HK-2 (cell line): ENCODE measurements around the gene ERVFRD-1.
"Not testable (repeated sequence)": the region's sequence is repeated elsewhere in the genome, so short reads cannot be mapped to it uniquely, and the experiment has no call there.

ENCODE experiments used
- DNase-seq: peaks from one replicate; pipeline ENCODE4 v3.0.0-alpha.2; 2018; ENCODE audit not compliant: unreplicated experiment

ERVFRD-1 gene

DNA sequence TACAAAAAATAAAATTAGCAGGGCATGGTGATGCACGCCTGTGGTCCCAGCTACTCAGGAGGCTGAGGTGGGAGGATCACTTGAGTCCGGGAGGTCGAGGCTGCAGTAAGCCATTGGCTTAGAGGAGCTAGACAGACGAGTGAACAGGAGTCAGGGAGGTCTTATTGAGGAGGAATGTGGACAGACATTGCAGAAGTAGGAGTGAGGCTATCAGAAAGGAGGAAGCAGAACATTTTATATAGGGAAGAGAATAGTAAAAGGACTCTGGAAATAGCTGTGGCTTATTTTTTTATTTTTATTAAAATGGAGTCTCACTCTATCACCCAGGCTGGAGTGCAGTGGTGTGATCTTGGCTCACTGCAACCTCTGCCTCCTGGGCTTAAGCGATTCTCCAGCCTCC lies 20.4 kb downstream of the ERVFRD-1 start:
- DNase-seq: not testable (repeated sequence)

DNA sequence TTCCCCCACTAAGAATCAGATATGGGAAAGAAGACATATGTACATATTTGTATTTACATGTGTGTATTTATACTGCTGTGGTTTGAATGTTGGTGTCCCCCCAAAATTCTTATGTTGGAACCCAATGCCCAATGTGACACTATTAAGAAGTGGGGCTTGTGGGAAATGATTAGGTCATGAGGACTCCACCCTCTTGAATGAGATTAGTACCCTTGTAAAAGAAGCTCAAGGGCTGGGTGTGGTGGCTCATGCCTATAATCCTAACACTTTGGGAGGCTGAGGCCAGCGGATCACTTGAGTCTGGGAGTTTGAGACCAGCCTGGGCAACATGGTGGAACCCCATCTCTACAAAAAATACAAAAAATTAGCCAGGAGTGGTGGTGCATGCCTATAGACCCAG lies 21.8 kb downstream of the ERVFRD-1 start:
- DNase-seq: no peak

DNA sequence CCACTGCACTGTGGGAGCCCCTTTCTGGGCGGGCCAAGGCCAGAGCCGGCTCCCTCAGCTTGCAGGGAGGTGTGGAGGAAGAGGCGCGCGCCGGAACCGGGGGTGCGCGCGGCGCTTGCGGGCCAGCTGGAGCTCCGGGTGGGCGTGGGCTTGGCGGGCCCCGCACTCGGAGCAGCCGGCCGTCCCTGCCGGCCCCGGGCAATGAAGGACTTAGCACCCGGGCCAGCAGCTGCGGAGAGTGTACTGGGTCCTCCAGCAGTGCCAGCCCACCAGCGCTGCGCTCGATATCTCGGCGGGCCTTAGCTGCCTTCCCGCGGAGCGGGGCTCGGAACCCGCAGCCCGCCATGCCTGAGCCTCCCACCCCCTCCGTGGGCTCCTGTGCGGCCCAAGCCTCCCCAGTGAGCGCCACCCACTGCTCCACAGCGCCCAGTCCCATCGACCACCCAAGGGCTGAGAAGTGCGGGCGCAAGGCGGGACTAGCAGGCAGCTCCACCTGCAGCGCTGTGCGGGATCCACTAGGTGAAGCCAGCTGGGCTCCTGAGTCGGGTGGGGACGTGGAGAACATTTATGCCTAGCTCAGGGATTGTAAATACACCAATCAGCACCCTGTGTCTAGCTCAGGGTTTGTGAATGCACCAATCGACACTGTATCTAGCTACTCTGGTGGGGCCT lies 24.2 kb downstream of the ERVFRD-1 start:
- DNase-seq: not testable (repeated sequence)

DNA sequence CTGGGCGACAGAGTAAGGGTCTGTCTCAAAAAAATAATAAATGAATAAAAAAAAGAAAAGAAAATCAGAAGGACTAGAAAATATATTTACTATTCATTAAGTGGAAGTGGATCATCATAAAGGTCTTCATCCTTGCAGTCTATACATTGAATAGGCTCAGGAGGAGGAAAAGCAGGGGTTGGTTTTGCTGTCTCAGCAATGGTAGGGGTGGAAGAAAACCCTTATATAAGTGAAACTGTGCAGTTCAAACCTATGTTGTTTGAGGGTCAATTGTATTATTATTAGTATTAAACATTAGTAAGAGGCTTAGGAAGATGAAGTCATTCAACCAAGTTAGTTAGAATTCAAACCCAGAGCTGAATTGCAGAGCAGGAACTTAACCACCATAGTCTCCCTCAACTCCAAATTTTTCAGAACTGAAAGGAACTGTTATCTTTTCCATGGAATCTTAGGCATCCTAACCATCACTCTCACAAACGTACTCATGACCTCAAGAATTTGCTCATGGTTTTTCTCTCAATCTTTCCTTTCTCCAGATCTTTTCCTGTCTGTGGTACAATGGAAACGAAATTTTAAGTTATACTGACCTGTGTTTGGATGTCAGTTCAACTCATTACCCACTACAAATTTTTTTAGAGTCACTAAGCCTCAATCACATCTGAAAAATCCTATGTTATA lies 25.6 kb downstream of the ERVFRD-1 start:
- no peak for DNase-seq

DNA sequence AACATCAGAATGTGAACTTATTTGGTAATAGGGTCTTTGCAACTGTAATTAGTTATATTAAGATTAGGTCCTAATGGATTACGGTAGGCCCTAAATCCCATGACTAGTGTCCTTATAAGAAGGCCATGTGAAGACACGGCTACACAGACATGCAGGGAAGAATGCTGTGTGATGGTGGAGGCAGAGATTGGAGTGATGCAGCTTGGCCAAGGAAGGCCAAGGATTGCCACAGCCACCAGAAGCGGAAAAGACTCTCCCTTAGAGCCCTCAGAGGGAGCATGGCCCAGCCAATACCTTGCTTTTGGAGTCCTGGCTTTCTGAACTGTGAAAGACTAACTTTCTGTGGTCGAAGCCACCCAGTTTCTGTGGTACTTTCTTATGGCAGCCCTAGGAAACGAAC lies 27.6 kb downstream of the ERVFRD-1 start:
- DNase-seq: no peak

DNA sequence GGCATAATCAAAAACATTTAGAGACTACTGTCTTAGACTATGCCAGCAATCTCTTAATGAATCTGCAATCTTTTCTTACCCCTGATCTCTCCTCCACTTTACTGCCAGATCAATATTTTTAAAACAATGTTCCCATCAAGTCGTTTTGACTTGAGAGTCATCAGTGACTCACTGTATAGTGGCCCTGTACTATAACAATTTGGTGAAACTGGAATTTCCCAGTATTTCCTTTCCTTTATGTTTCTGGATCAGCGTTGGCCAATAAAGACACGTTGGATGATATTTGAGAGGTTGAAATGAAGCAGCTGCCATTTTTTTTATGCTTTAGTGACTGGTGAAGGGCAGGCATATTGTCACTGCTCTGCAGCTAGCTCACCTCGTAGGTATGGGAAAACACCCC lies 28.0 kb downstream of the ERVFRD-1 start:
- no peak for DNase-seq

DNA sequence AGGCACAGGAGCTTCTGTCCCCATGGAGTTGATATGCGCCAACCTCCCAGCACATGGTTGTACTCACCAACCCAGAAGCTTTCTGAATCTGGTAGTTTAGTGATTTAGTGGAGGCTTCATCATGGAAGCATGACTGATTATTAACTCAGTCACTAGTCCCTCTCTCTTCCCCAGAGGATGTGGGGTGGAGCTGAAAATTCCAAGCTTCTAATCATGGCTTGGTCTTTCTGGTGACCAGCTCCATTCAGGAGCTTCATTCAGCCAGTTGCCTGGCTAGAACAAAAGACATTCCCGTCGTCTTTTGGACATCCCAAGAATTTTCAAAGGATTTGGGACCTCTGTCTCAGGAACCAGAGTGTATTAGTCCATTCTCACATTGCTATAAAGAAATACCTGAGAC lies 31.2 kb downstream of the ERVFRD-1 start:
- no peak for DNase-seq

DNA sequence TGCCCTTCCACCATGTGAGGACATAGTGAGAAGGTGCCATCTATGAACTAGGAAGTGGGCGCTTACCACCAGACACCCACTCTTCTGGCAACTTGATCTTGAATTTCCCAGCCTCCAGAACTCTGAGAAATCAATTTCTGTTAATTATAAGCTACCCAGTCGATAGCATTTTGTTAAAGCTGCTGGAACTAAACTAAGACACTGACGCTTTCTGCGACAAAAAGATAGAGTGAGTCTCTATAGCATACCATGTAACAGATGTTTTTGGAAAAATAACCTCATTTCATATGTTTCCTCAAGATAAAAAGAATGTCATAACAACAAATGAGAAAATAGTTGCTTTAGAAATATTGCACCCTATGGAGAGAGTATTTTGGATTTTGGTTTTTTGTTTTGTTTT lies 33.3 kb downstream of the ERVFRD-1 start:
- DNase-seq: no peak

DNA sequence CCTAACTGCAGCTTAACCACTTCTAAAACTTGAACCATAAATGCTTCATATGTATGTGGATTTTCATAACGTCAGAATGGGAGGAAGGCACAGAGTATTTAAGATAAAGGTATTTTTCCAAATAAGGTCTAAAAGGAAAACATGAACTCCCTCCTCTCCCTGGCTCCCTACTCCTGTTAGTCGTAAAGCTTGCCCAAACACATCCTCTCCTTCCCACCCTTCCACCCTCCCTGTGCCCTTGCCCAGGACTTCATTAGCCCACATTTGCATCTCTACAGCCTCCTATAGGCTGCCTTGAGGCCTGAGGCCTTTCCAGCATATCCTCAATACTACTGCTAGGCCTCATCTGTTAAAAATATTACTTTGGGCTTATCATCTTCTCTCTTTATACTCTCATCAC lies 35.0 kb downstream of the ERVFRD-1 start:
- DNase-seq: no peak

DNA sequence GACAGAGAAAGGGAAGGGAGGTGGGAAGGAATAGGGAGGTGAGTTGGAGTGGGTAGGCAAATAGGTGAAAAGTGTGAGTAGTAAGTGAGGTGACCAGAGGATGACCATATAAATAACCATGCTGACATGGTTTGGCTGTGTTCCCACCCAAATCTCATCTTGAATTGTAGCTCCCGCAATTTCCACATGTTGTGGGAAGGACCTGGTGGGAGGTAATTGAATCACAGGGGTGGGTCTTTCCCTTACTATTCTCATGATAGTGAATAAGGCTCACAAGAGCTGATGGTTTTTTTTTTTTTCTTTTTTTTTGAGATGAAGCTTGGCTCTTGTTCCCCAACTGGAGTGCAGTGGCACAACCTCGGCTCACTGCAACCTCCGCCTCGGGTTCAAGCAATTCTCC lies 39.4 kb downstream of the ERVFRD-1 start:
- DNase-seq: no peak

DNA sequence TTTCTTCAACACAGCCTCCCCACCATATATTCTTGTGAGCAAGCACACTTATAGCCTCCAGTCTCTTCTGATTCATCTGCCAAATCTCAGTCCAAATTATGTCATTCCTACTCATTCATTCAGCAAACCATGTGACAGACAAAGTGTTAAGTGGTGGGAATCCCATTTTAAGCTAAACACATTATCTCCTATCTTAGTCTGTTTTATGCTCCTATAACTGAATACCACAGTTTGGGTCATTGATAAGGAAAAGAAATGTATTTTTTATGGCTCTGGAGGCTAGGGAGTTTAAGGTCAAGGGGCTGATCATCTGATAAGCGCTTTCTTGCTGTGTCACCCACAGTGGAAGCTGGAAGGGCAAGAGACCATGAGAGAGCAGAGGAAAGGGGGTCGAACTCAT lies 41.8 kb downstream of the ERVFRD-1 start:
- DNase-seq: no peak

DNA sequence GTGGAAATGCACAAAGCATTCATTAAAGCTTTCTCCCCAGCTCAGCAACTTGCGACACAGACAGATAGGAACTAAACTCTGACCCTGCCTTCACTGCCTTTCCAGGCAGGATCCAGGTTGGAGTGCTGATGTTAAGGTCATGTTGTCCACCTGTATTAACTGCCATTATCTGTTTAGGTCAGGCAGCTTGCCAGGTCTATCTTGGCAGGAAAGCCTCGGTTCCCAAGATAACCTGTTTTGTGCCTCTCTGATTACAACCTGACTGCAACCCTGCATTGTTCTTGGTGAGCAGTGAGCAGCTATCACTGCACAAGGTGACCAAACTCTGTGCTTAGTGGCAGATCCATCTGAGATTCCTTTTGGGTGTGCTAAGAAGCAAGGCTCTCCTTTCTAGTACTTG lies 44.2 kb downstream of the ERVFRD-1 start:
- DNase-seq: no peak

DNA sequence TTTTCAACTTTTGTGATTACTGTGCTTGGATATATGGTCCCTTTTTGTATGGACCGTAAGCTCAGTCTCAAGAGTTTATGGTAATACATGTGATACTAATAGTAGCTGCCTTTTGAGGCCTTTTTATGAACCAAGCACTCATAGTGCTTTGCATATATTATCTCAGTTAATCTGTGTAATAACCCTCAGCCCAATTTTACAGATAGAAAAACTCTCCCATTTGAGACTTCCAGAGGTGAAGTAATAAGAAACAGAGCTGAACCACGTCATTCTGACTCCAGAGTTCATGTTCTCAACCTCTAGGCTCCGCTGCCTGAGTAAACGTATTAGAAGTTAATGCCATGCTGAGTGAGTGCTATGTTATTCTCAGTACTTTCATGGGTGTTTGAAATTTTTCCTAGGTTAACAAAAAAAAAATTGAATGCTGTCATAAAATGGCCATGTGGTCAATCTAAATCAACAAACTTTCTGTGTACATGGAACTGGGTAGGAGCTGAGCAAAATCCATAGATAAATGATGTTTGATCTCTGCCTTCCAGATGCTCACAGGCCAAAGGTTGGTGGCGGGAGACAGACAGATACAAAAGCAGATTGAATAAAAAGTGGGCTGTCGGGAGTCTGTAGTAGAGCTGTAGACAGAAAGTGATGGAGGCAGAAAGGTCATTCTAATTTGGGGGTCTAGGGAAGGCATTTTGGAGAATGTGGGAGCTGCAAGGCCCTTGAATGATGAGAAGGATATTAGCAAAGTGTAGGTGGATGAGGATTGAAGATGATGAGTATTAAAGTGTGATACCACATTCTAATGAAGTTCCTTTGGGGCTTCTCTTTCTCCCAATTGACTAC lies 44.8 kb downstream of the ERVFRD-1 start:
- no peak for DNase-seq

DNA sequence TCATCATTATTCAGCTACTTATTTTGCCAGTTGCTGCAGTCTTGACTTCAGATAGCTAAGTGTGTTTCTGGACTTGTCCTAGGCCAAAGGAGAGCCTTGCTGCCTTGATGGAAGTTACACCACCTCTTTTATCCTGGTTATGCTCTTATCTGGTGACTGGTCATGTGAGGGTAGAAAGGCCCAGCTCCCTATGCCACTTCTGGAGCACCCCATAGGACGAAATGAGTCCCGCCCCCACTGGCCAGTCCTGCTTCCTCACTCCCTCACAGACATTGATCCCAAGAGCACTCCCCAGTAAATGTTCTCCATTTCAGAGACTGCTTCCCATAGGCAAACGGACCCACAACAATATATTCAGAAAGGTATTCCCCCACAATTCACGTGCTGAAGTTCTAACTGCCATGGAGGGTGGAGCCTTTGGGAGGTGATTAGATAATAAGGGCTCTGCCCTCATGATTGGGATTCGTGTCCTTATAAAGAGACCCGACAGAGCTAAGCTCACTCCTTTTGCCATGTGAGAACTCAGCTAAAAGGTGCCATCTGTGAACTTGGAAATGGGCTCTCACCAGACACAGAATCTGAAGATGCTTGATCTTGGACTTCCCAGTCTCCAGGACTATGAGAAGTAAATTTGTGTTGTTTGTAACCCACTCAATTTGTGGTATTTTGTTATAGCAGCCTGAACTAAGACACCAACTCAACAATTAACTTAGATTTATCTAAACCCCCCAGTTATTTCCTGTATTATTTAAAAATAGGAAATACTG lies 45.9 kb downstream of the ERVFRD-1 start:
- no peak for DNase-seq

DNA sequence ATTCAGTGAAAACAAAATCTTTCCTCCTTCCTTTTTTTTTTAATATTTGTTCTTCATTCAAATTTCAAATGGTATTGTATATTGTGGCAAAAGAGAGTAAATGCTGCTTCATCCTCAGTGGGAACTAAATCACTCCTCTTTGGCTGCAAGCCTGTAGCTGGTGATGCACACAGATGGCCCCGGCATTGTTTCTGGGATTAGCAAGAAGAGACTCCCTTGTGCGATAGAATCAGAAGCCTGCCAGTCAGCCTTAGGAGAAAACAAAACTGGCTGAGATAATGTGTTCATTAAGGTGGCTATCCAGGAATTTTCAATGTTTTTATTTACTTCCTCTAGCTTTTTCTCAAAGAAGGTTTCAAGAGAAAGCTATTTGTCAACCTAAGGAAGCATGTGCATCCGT lies 46.7 kb downstream of the ERVFRD-1 start:
- DNase-seq: no peak

DNA sequence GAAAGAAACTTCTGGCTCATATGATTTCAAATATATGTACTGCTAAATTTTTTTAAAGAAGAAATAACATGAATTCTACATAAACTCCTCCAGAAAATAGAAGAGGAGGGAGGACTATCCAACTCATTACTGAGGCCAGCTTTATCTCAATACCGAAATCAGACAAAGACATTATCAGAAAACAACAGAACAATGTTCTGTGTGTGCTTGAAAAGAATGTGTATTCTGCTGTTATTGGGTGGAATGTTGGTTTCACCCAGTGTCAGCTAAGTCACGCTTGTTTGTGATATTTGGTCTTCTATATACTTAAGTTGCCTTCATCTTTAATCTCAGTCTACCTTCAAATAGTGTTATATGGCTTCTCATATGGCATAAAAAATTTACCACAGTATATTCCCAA lies 48.8 kb downstream of the ERVFRD-1 start:
- DNase-seq: no peak

DNA sequence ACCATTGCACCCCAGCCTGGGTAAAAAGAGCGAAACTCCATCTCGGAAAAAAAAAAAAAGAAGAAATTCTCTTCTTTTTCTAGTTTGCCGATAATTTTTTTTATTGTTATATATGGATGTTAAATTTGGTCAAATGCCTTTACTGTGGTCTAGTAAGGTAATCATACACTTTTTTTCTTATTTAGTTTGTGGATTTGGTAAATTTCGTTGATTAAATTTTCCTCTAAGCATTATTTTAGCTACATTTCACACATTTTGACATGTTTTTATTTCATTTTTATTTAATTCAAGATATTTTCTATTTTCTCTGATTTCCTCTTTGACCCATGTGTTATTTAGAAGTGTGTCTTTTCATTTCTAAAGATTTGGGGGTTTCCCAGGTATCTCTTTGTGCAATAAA lies 49.4 kb downstream of the ERVFRD-1 start:
- DNase-seq: no peak

DNA sequence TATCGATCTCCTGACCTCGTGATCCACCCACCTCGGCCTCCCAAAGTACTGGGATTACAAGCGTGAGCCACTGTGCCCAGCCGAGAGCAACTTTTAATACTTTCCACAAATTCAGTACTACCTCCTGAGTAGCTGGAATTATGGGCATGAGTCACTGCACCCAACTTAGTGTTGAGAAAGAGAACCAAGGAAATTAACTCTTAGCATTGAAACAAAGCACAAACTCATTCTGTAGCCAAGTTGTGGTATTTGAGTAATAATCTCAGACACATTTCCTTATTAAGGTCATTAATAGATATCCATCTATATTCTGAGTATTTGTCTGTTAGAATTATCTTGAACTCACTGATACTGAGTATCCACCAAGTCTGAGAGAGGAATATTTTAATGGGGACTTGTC lies 53.1 kb downstream of the ERVFRD-1 start:
- DNase-seq: no peak

DNA sequence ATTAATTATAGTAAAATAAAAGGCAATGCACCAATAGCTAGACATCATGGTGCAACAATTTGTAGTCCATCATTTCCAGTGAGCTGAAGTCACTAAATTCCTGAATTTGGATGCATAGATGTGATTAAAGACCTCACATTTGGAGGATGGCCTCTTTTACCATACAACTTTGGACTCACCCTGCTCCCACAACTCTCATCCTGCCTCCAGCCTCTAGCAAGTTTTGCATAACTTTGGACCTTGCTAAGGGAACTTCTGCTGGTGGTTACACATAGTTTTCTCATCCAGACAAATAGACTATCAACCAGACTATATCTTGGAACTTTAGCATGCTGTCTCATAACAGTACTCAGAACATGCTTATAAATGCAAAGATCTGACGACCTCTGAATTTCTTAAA lies 54.7 kb downstream of the ERVFRD-1 start:
- no peak for DNase-seq

DNA sequence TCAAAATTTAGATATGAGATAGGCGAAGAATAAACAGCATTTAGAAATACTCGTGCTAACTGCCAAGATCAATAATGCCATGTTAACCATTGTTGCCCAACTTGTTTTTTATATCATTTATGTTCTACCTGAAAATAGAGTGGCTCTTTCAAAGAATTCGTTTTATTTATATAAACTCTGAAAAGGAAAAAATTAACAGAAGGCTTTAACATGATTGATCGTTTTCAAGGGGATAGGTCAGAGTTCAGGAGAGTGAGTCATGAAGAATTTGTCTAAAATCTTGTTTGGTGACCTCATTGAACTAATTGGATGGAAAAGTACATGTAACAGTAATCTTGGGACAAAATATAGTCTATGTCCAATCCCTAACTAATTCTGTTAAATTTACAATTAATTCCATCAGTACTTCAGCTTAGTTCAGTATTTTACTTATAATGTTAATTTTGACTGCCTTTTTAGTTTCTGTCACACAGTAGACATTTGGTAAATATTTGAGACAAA lies 56.3 kb downstream of the ERVFRD-1 start:
- DNase-seq: no peak

DNA sequence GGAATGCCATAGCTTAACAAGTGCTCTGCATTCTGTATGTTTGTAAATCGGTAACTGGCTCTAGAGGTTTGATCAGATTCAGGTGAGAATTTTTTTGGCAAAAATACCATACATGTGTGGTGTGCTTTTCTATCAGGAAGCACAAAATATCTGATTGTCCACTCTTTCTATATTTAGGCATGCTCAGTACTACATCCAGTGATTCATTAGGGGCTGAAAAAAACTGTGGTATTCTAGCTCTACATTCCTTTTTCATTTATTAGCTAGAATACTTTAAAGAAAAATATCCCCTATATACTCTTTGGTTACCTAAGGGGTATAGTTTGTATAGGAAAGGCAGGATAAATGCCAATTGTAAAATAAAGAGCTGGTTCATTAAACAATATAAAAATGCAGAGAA lies 56.8 kb downstream of the ERVFRD-1 start:
- no peak for DNase-seq

DNA sequence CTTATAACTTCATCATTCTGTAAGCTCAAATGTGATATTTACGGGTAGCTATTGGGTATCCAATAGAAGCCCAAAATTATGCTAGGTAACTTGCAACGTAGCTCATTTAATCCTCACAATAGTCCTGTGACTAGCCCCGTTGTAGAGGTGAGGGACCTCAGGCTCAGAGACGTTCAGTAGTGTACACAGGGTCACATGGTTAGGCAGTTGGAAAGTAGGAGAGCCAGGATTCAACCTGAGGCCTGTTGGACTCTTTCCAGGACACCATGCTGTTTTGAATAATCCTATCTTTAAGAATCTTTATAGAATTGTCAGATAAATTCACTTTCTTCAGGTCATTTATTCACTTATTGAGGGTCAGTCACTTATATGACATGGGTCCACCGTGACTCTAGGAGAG lies 58.2 kb downstream of the ERVFRD-1 start:
- DNase-seq: no peak
